Neural progenitor cell (in vitro differentiated cells): ENCODE data around the gene RRH. TPM values are rescaled to one million over a fixed set of nuclear protein-coding genes. Genes with fewer than 3 reads are reported as not detected.

ENCODE experiments used
- DNase-seq: peaks from one replicate; pipeline ENCODE4 v3.0.0-alpha.2; 2016; ENCODE audit warnings: low spot score
- H2AFZ ChIP-seq: fragments of 200-600 bp; sonication (generic); replicated peaks from 2 replicates; pipeline ENCODE4 v1.6.1; 2016; ENCODE audit warnings: antibody characterized with exemption
- H3F3A ChIP-seq: fragments of 200-600 bp; sonication (generic); 2 replicates; pipeline ENCODE4 v1.6.1; 2016; ENCODE audit warnings: antibody characterized with exemption, low read depth
- H3K27ac ChIP-seq: fragments of 200-600 bp; sonication (generic); 2 replicates; pipeline ENCODE4 v1.5.1; 2016; ENCODE audit warnings: mild to moderate bottlenecking
- H3K27me3 ChIP-seq: fragments of 200-600 bp; sonication (generic); 2 replicates; pipeline ENCODE4 v1.6.1; 2016; ENCODE audit warnings: mild to moderate bottlenecking, moderate library complexity
- H3K36me3 ChIP-seq: fragments of 200-600 bp; sonication (generic); 2 replicates; pipeline ENCODE4 v1.5.1; 2016
- H3K4me1 ChIP-seq: fragments of 200-600 bp; sonication (generic); 2 replicates; pipeline ENCODE4 v1.6.1; 2016; ENCODE audit warnings: mixed run types
- H3K4me2 ChIP-seq: fragments of 200-600 bp; sonication (generic); 2 replicates; pipeline ENCODE4 v1.6.1; 2016
- H3K4me3 ChIP-seq: fragments of 200-600 bp; sonication (generic); 2 replicates; pipeline ENCODE4 v1.5.1; 2016
- H3K79me2 ChIP-seq: fragments of 200-600 bp; sonication (generic); 2 replicates; pipeline ENCODE4 v1.6.1; 2016; ENCODE audit warnings: low read depth
- H3K9ac ChIP-seq: fragments of 200-600 bp; sonication (generic); 2 replicates; pipeline ENCODE4 v1.6.1; 2016
- H3K9me3 ChIP-seq: fragments of 200-600 bp; sonication (generic); 2 replicates; pipeline ENCODE4 v1.5.1; 2016; ENCODE audit warnings: low read depth
- H4K20me1 ChIP-seq: fragments of 200-600 bp; sonication (generic); 2 replicates; pipeline ENCODE4 v1.6.1; 2016; ENCODE audit warnings: low read depth
- H3K27ac Mint-ChIP-seq: 3 replicates; pipeline ENCODE4 v1.8.0; 2021; ENCODE audit warnings: mixed read lengths
- H3K27me3 Mint-ChIP-seq: 2 replicates; pipeline ENCODE4 v1.8.0; 2022; ENCODE audit warnings: low read depth, mild to moderate bottlenecking, inconsistent platforms, moderate library complexity, mixed read lengths; ENCODE audit not compliant: insufficient read depth
- H3K36me3 Mint-ChIP-seq: 3 replicates; pipeline ENCODE4 v1.8.0; 2021; ENCODE audit warnings: mixed read lengths
- H3K4me1 Mint-ChIP-seq: 3 replicates; pipeline ENCODE4 v1.8.0; 2021; ENCODE audit warnings: mixed read lengths
- H3K4me3 Mint-ChIP-seq: 3 replicates; pipeline ENCODE4 v1.8.0; 2021; ENCODE audit warnings: mild to moderate bottlenecking, moderate library complexity, mixed read lengths
- H3K9me3 Mint-ChIP-seq: 3 replicates; pipeline ENCODE4 v1.8.0; 2020; ENCODE audit warnings: mixed read lengths
- EZH2 ChIP-seq: fragments of 200-600 bp; sonication (generic); IDR thresholded peaks from 2 replicates; pipeline ENCODE4 v1.6.1; 2017; ENCODE audit warnings: antibody characterized with exemption, mild to moderate bottlenecking, moderate library complexity
- EZH2phosphoT487 ChIP-seq: fragments of 200-600 bp; sonication (generic); IDR thresholded peaks from 2 replicates; pipeline ENCODE4 v1.6.1; 2017; ENCODE audit warnings: antibody characterized with exemption
- total RNA-seq: library from RNA; depleted of rRNA; stranded (reverse); fragments of >200 nt; gene quantifications from 2 replicates; pipeline ENCODE4 v1.2.3, GENCODE V29; 2015; ENCODE audit warnings: low replicate concordance
- TF ChIP-seq, protein P1 (sequence below): fragments of 200-600 bp; sonication (generic); IDR thresholded peaks from 2 replicates; pipeline ENCODE4 v1.5.1; 2017; ENCODE audit warnings: antibody characterized with exemption, mild to moderate bottlenecking

The RRH gene
- total RNA-seq, 1 donor from 2014 or later = not detected

DNA sequence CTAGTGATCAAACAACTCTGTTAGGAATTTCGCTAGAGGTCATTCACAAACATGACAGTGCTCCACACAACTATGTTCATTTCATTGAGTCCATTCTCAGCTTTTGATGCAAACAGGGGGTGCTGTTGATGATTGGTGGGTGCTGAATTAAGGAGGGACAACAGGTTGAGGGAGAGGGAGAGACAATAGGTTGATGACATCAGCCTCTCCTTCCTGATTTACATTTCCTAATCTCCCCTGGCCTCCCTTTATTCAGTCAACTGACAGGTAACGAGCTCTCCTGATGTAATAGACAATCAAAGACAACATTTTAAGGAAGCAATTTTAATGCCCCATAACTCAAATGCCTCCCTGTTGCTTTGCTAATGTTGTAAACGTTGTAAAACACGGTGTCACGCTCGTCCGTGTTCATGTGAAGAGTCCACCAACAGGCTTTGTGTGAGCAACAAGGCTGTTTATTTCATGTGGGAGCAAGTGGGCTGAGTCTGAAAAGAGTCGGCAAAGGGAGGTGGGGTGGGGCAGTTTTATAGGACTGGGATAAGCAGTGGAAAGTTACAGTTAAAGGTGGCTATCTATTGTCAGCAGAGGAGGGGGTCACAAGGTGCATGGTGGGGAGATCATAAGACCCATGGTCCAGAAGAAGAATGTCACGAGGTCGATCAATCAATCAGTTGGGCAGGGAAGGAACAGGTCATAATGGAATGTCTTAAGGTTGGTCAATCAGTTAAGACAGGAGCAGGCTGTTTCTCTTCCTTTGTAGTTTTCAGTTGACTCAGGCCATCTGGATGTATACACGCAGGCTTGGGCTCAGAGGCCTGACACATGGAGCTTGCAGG is 17.0 kb upstream of the RRH start:
- Histone ChIP-seq H3K27ac (no peak overlapping the region), H3K27me3 (no peaks in the 10 kb centered on the region), H4K20me1 (no peaks in the 10 kb centered on the region), H3F3A (peaks cover 12% of the 10 kb centered on the region), H3K4me1 (peaks cover 9% of the 10 kb centered on the region), H3K4me2 (peak overlapping the region; percentile 16), H3K4me3 (no peak overlapping the region), H3K9ac (no peak overlapping the region), H2AFZ (peak overlapping the region; percentile 96), H3K79me2 (peaks cover 4% of the 10 kb centered on the region), H3K36me3 (no peaks in the 10 kb centered on the region), H3K9me3 (no peaks in the 10 kb centered on the region)
- no peaks in the 10 kb centered on the region for H3K27me3 Mint-ChIP-seq
- peaks cover 2% of the 10 kb centered on the region for H3K4me1 Mint-ChIP-seq
- H3K4me3 Mint-ChIP-seq = no peak overlapping the region
- H3K27ac Mint-ChIP-seq = no peak overlapping the region
- TF ChIP-seq EZH2phosphoT487 (no peak), EZH2 (no peak)
- TF ChIP-seq, protein P1, sequence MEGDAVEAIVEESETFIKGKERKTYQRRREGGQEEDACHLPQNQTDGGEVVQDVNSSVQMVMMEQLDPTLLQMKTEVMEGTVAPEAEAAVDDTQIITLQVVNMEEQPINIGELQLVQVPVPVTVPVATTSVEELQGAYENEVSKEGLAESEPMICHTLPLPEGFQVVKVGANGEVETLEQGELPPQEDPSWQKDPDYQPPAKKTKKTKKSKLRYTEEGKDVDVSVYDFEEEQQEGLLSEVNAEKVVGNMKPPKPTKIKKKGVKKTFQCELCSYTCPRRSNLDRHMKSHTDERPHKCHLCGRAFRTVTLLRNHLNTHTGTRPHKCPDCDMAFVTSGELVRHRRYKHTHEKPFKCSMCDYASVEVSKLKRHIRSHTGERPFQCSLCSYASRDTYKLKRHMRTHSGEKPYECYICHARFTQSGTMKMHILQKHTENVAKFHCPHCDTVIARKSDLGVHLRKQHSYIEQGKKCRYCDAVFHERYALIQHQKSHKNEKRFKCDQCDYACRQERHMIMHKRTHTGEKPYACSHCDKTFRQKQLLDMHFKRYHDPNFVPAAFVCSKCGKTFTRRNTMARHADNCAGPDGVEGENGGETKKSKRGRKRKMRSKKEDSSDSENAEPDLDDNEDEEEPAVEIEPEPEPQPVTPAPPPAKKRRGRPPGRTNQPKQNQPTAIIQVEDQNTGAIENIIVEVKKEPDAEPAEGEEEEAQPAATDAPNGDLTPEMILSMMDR = no peak
- DNase-seq = no peak
- H3K9me3 Mint-ChIP-seq = no peaks in the 10 kb centered on the region
- peaks cover 2% of the 10 kb centered on the region for H3K36me3 Mint-ChIP-seq

DNA sequence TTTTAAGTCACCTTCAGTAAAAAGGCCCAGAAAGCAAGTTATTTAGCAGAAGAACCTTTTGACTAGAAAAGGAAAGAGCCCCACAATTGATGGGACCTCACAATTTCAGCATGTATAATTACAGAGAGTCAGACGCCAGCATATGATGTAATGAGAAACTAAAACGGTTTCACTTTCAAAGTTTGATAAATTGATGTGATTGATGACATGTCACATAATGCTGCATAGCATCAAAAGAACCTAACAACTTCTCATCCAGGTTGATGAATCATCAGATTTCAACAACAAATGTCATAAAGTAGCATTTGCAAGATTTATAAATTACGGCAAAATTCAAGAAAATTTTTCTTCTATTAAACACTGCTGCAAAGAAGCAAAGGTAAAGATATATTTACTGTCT is 16.1 kb upstream of the RRH start:
- H3F3A ChIP-seq = peaks cover 12% of the 10 kb centered on the region
- no peaks in the 10 kb centered on the region for H4K20me1 ChIP-seq
- H3K27ac ChIP-seq = no peak overlapping the region
- no peak for TF ChIP-seq EZH2phosphoT487
- Mint-ChIP-seq H3K4me3 (no peak overlapping the region), H3K9me3 (no peaks in the 10 kb centered on the region), H3K36me3 (peaks cover 2% of the 10 kb centered on the region), H3K27me3 (peaks cover 2% of the 10 kb centered on the region), H3K4me1 (peaks cover 11% of the 10 kb centered on the region), H3K27ac (no peak overlapping the region)
- H3K9ac ChIP-seq = no peak overlapping the region
- H2AFZ ChIP-seq = no peak overlapping the region
- no peaks in the 10 kb centered on the region for H3K36me3 ChIP-seq
- no peaks in the 10 kb centered on the region for H3K27me3 ChIP-seq
- no peak for DNase-seq
- no peak overlapping the region for H3K4me3 ChIP-seq
- H3K4me2 ChIP-seq = no peak overlapping the region
- H3K9me3 ChIP-seq = no peaks in the 10 kb centered on the region
- peaks cover 12% of the 10 kb centered on the region for H3K4me1 ChIP-seq
- H3K79me2 ChIP-seq = peaks cover 13% of the 10 kb centered on the region

- no peaks in the 10 kb centered on the region for H3K9me3 ChIP-seq
- peak within 1 kb of the TSS; percentile 82 for H3K4me2 ChIP-seq
- no peaks in the 10 kb centered on the region for H3K27me3 ChIP-seq
- Mint-ChIP-seq H3K9me3 (no peaks in the 10 kb centered on the region), H3K4me1 (peaks cover 20% of the 10 kb centered on the region), H3K4me3 (peak within 1 kb of the TSS; percentile 97), H3K36me3 (peaks cover 21% of the 10 kb centered on the region), H3K27ac (peak within 1 kb of the TSS; percentile 94), H3K27me3 (peaks cover 2% of the 10 kb centered on the region)
- peaks cover 50% of the 10 kb centered on the region for H3K79me2 ChIP-seq
- TF ChIP-seq, protein P1 = no peak
- TF ChIP-seq EZH2 (no peak), EZH2phosphoT487 (no peak)
- peak; percentile 96 for DNase-seq
- H3K36me3 ChIP-seq = no peaks in the 10 kb centered on the region
- H3K9ac ChIP-seq = peak within 1 kb of the TSS; percentile 43
- peak within 1 kb of the TSS; percentile 62 for H3K4me3 ChIP-seq
- no peaks in the 10 kb centered on the region for H4K20me1 ChIP-seq
- peak within 1 kb of the TSS; percentile 42 for H3K27ac ChIP-seq
- peak within 1 kb of the TSS; percentile 96 for H2AFZ ChIP-seq
- H3K4me1 ChIP-seq = peaks cover 14% of the 10 kb centered on the region
- H3F3A ChIP-seq = peaks cover 12% of the 10 kb centered on the region
These were observed 12.4 kb upstream of the RRH start, which contains the start of gene GAR1 for GRCh38 chr4:109815151-109816081. TSS of gene GAR1 (plus strand) at chr4:109815762. CDS start at chr4:109816165, 403 bp downstream.
